Measurements from ENCODE around the gene DMPK. TPM values are rescaled to one million over a fixed set of nuclear protein-coding genes. Genes with fewer than 3 reads are reported as not detected.

Gene DMPK
- total and polyA plus RNA-seq, 2 experiments from 2014 or later: 9.8 to 24.0 TPM

GRCh38 chr19:45765702-45766295 lies 16.5 kb downstream of the DMPK start:
- no peak for ATAC-seq
- DNase-seq (ENCODE audit: low spot score): no peak
- H3F3A ChIP-seq (replicated peaks; ENCODE audit: low read depth): peaks cover 11% of the 10 kb centered on the region; the same call in 1 of the 2 replicates
- peaks cover 31% of the 10 kb centered on the region for H3K4me1 ChIP-seq (ENCODE audit: insufficient read depth)
- no peaks in the 10 kb centered on the region for H3K9me3 Mint-ChIP-seq
- no peaks in the 10 kb centered on the region for H4K20me1 ChIP-seq (replicated peaks; ENCODE audit: insufficient read depth)
- H3K4me1 Mint-ChIP-seq: peaks cover 21% of the 10 kb centered on the region
- H3K4me3 Mint-ChIP-seq: peak overlapping the region; percentile 49; the same call in 2 of the 3 replicates
- H3K27me3 Mint-ChIP-seq (ENCODE audit: insufficient read depth, low read depth, poor library complexity): peaks cover 26% of the 10 kb centered on the region
- TF ChIP-seq POLR2AphosphoS5 (IDR thresholded peaks at IDR 0.05; ENCODE audit: low read depth) (peak; percentile 4; the same call in 1 of the 2 replicates), JUNB (IDR thresholded peaks at IDR 0.05; ENCODE audit: unreplicated experiment) (no peak), ZNF114 (CRISPR knock-in tag; IDR thresholded peaks at IDR 0.05) (no peak), EZH2 (IDR thresholded peaks at IDR 0.05; ENCODE audit: low read depth, unreplicated experiment) (no peak), REST (IDR thresholded peaks at IDR 0.05; ENCODE audit: unreplicated experiment) (no peak)
- H3K9me2 ChIP-seq (ENCODE audit: insufficient read depth): no peaks in the 10 kb centered on the region
- H3K36me3 ChIP-seq (ENCODE audit: insufficient read depth): no peaks in the 10 kb centered on the region
- H3K4me2 ChIP-seq: peak overlapping the region; percentile 79
- no peak overlapping the region for H3K27ac Mint-ChIP-seq
- 0 out of 2 replicates have a peak overlapping the region, but pooled peaks have one; percentile 78 for H3K27ac ChIP-seq (ENCODE audit: low read depth)
- H2AFZ ChIP-seq: no peak overlapping the region
- 0 out of 2 replicates have a peak overlapping the region, but pooled peaks have one; percentile 44 for H3K4me3 ChIP-seq
- H3K79me2 ChIP-seq (replicated peaks; ENCODE audit: insufficient read depth): no peaks in the 10 kb centered on the region
- H3K36me3 Mint-ChIP-seq (ENCODE audit: low read depth): no peaks in the 10 kb centered on the region; the same call in 2 of the 3 replicates
- H3K27me3 ChIP-seq (ENCODE audit: insufficient read depth): no peaks in the 10 kb centered on the region

GRCh38 chr19:45764945-45765701 lies 17.2 kb downstream of the DMPK start:
- Histone ChIP-seq H4K20me1 (replicated peaks; ENCODE audit: insufficient read depth) (no peaks in the 10 kb centered on the region), H3K4me3 (peak overlapping the region; percentile 44; the same call in 1 of the 2 replicates), H3K27me3 (ENCODE audit: insufficient read depth) (no peaks in the 10 kb centered on the region), H3K36me3 (ENCODE audit: insufficient read depth) (no peaks in the 10 kb centered on the region), H3K27ac (ENCODE audit: low read depth) (peak overlapping the region; percentile 78), H3K9me2 (ENCODE audit: insufficient read depth) (no peaks in the 10 kb centered on the region), H3K4me2 (peak overlapping the region; percentile 79), H3F3A (replicated peaks; ENCODE audit: low read depth) (peaks cover 11% of the 10 kb centered on the region; the same call in 1 of the 2 replicates), H3K4me1 (ENCODE audit: insufficient read depth) (peaks cover 31% of the 10 kb centered on the region), H2AFZ (no peak overlapping the region), H3K79me2 (replicated peaks; ENCODE audit: insufficient read depth) (no peaks in the 10 kb centered on the region)
- peak overlapping the region; percentile 88 for H3K27ac Mint-ChIP-seq
- no peaks in the 10 kb centered on the region; the same call in 2 of the 3 replicates for H3K36me3 Mint-ChIP-seq (ENCODE audit: low read depth)
- DNase-seq (ENCODE audit: low spot score) (peak; percentile 50), ATAC-seq (no peak)
- H3K4me3 Mint-ChIP-seq: peak overlapping the region; percentile 58
- peaks cover 21% of the 10 kb centered on the region for H3K4me1 Mint-ChIP-seq
- peaks cover 23% of the 10 kb centered on the region for H3K27me3 Mint-ChIP-seq (ENCODE audit: insufficient read depth, low read depth, poor library complexity)
- no peaks in the 10 kb centered on the region for H3K9me3 Mint-ChIP-seq
- 0 out of 2 replicates have a peak, but pooled peaks have one; percentile 13 for TF ChIP-seq POLR2AphosphoS5 (IDR thresholded peaks at IDR 0.05; ENCODE audit: low read depth)
- no peak for TF ChIP-seq EZH2phosphoT487 (IDR thresholded peaks at IDR 0.05; ENCODE audit: unreplicated experiment)
- no peak for TF ChIP-seq REST (IDR thresholded peaks at IDR 0.05; ENCODE audit: unreplicated experiment)
- no peak for TF ChIP-seq ZNF114 (CRISPR knock-in tag; IDR thresholded peaks at IDR 0.05)
- TF ChIP-seq ZNF331 (CRISPR knock-in tag; IDR thresholded peaks at IDR 0.05; ENCODE audit: low read depth): no peak
- TF ChIP-seq STAT1 (IDR thresholded peaks at IDR 0.05; ENCODE audit: unreplicated experiment): no peak

All from GM23338 (cell line).